Measurements from ENCODE around the gene TSGA10. TPM values are rescaled to one million over a fixed set of nuclear protein-coding genes. Genes with fewer than 3 reads are reported as not detected.
"Not testable (repeated sequence)": the region's sequence is repeated elsewhere in the genome, so short reads cannot be mapped to it uniquely, and the experiment has no call there.

Gene TSGA10
- total and polyA plus RNA-seq, 4 donors, result 9.9 to 20.6 (median 11.3) TPM

DNA sequence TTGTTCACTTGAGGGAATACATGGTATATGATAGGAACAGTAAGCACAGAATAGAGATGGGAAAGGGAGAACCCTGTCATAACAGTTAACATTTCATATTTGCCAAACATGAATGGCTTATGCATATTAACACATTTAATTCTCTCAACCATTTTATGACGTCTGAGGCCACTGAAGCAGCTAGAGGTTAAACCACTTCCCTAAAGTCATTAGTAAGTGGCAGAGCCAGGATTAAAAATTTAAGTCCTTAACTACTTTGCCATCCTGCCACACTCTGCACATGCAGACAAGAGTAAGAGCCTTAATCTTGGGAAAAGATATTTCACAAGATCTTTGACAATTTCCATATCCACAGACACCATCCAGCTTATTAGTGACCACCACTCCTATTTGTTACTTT is 2.1 kb upstream of the TSGA10 start:
- H3K27me3 ChIP-seq (ENCODE audit: control insufficient read depth, insufficient read depth, low read length), result no peaks in the 10 kb centered on the region
- 80% methylated on average over 1 of the region's 1 CpG for WGBS (ENCODE audit: insufficient coverage)
- peaks cover 6% of the 10 kb centered on the region for H3K4me1 ChIP-seq (ENCODE audit: control insufficient read depth, insufficient read depth, low read length)

DNA sequence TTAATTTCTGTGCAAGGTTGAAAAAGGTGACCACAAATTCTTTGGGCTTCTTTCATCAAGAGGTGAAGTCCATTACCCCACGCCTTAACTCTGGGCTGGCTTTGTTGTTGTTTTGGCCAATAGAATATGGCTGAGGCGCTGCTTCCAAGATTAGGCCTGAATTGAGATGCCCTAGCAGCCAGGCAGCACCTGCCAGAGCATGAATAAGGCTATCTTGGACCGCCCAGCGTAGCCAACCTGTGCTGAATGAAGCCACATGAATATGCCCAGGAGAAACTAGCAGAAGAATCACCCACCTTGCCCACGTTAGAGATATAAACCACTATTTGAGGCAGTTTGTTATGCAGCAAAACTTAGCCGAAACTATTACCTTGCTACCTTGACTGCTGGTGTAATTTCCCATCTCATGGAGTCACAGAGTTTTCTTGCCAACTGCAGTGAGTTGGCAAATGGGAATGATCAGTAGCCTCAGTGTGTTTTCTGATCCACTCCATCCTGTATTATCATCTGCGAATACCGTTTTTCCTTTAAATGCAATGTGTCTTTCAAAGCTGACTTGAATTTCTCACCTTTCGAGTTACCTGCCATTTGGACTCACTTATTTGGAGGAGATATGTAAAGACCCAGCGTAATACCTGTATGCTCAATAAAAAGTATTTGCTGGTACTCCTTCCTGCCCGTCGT is 679 bp downstream of the TSGA10 start:
- Histone ChIP-seq H3K4me1 (ENCODE audit: control insufficient read depth, insufficient read depth, low read length) (peaks cover 6% of the 10 kb centered on the region), H3K27ac (ENCODE audit: low read depth, low read length) (peak overlapping the region; percentile 81), H3K4me3 (ENCODE audit: low read depth, low read length) (peak overlapping the region; percentile 88), H3K27me3 (ENCODE audit: control insufficient read depth, insufficient read depth, low read length) (no peaks in the 10 kb centered on the region), H3K9me3 (ENCODE audit: control insufficient read depth, insufficient read depth, low read length) (no peaks in the 10 kb centered on the region), H3K36me3 (ENCODE audit: control insufficient read depth, insufficient read depth, low read length) (peaks cover 4% of the 10 kb centered on the region)
- WGBS (ENCODE audit: insufficient coverage), result 59% methylated on average over 9 of the region's 12 CpGs
- DNase-seq (ENCODE audit: low read depth in 4 of 6, low spot score in 6 of 6), result no peak

More for the DNA sequence above, 2.1 kb upstream of the TSGA10 start:
- DNase-seq (ENCODE audit: low read depth in 4 of 6, low spot score in 6 of 6), result no peak
- Histone ChIP-seq H3K27ac (ENCODE audit: low read depth, low read length) (no peak overlapping the region), H3K36me3 (ENCODE audit: control insufficient read depth, insufficient read depth, low read length) (peaks cover 6% of the 10 kb centered on the region), H3K4me3 (ENCODE audit: low read depth, low read length) (no peak overlapping the region), H3K9me3 (ENCODE audit: control insufficient read depth, insufficient read depth, low read length) (no peaks in the 10 kb centered on the region)

DNA sequence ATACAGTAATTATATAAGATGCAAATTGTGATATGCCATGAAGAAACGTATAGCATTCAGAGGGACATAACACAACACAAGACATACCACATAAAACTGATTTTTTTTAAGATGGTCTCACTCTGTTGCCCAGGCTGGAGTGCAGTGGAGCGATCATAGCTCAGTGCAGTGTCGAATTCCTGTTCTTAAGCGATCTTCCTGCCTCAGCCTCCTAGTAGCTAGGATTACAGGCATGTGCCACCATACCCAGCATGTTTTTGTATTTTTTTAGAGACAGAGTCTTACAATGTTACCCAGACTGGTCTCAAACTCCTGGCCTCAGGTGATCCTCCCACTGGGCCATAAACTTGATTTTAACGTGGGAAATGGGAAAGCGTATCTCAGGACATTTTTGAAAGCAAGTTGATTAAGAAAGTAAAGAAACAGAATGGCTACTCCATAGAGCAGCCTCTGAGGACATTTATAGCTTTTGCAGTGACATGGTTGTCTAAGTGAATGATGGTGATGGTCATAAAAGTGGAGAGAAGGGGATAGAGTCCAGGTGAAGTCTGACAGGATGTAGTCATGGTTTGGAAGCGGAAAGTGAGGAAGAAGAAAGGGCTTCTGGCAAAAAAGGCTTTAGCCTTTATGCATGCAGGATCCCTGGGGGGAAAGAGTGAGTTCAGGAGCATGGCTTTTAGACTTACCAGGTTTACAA is 2.4 kb downstream of the TSGA10 start:
- Histone ChIP-seq H3K4me3 (ENCODE audit: low read depth, low read length) (no peak overlapping the region), H3K9me3 (ENCODE audit: control insufficient read depth, insufficient read depth, low read length) (no peaks in the 10 kb centered on the region), H3K36me3 (ENCODE audit: control insufficient read depth, insufficient read depth, low read length) (no peaks in the 10 kb centered on the region), H3K27ac (ENCODE audit: low read depth, low read length) (no peak overlapping the region), H3K4me1 (ENCODE audit: control insufficient read depth, insufficient read depth, low read length) (peaks cover 6% of the 10 kb centered on the region), H3K27me3 (ENCODE audit: control insufficient read depth, insufficient read depth, low read length) (no peaks in the 10 kb centered on the region)
- WGBS (ENCODE audit: insufficient coverage), result 94% methylated on average over 6 of the region's 7 CpGs
- DNase-seq (ENCODE audit: low read depth in 4 of 6, low spot score in 6 of 6), result no peak

DNA sequence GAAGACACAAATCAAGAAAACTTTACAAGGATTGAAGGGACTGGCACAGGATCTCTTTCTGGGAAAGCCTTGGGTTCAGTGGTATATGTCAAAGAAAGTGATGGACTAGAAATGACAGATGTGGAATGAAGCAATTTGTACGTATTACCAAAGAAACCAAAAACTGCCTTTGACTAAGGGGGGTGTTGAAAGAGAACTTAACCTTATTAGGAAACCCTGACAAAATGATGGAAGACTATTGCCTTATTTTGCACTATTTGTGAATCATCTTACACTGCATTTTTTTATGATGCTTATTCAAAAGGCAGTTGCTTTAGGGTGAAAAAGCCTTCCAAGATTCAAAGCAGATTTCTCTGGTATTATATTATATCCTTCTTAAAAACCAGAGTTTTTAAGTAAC is 4.0 kb downstream of the TSGA10 start:
- Histone ChIP-seq H3K9me3 (ENCODE audit: control insufficient read depth, insufficient read depth, low read length) (no peaks in the 10 kb centered on the region), H3K36me3 (ENCODE audit: control insufficient read depth, insufficient read depth, low read length) (no peaks in the 10 kb centered on the region), H3K27ac (ENCODE audit: low read depth, low read length) (no peak overlapping the region), H3K4me1 (ENCODE audit: control insufficient read depth, insufficient read depth, low read length) (peaks cover 6% of the 10 kb centered on the region), H3K4me3 (ENCODE audit: low read depth, low read length) (no peak overlapping the region), H3K27me3 (ENCODE audit: control insufficient read depth, insufficient read depth, low read length) (no peaks in the 10 kb centered on the region)
- DNase-seq (ENCODE audit: low read depth in 4 of 6, low spot score in 6 of 6), result no peak
- WGBS (ENCODE audit: insufficient coverage), result no CpG with 5 or more reads among the region's 1 CpG

DNA sequence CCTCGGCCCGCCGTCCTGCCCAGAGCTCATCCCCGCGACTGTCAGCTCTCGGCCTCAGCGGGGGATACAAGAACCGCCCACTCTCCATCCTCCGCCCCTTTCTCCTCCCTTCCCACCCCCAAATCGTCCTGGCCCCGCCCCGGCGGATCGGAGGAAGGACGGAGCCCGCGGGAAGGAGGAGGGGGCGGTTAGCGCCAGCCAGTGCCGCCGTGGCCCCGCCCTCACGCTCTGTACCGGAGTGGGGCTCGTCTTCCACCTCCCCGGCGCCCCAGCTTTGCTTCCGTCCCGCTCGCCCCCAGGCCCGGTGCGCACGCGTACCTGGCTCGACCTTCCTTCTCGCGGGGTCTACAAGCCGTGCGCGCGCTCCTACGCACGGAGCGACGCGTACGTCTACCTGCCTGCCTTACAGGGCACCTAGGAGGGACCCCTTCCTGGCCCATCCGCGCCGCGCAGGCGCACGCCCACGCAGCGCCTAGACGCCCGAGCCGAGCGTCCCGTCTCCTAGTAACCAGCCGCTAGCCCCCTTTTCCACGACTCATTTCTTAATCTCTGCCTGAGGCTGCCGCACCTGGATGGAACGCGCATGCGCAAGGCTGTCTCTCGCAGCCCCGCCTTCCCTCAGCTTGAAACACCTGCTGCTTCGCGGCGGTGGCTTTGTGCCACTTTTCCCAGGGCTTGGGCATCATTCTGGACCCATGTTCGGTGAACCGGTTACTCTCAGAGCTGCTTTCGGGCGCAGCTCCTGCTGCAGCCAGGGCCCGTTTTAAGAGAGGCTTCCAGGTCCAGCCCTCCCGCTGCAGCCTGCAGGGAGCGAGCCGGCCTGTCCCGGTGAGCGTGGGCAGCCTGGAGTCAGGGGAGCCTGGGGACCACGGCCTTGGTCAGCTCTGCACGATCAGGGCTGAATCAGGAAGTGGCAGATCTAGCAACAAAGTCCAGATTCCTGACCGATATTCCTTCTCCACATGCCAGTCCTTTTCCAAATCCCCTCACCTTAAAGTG is 13.3 kb downstream of the TSGA10 start, which contains the start of gene C2orf15:
C2orf15 (plus strand) TSS at position 598 of the 999 bp plus-strand sequence. CDS start 8,852 bp downstream, outside the sequence.
- peak within 1 kb of the TSS; percentile 81 for H3K27ac ChIP-seq (ENCODE audit: low read depth, low read length)
- peaks cover 2% of the 10 kb centered on the region for H3K36me3 ChIP-seq (ENCODE audit: control insufficient read depth, insufficient read depth, low read length)
- H3K27me3 ChIP-seq (ENCODE audit: control insufficient read depth, insufficient read depth, low read length), result no peaks in the 10 kb centered on the region
- peak within 1 kb of the TSS; percentile 91 for H3K4me3 ChIP-seq (ENCODE audit: low read depth, low read length)
- peaks cover 6% of the 10 kb centered on the region for H3K4me1 ChIP-seq (ENCODE audit: control insufficient read depth, insufficient read depth, low read length)
- H3K9me3 ChIP-seq (ENCODE audit: control insufficient read depth, insufficient read depth, low read length), result no peaks in the 10 kb centered on the region
- peak; percentile 78 to 99 (median 88) for DNase-seq (ENCODE audit: low read depth in 4 of 6, low spot score in 6 of 6)
- WGBS (ENCODE audit: insufficient coverage), result under 1% methylated on average over 84 of the region's 84 CpGs

DNA sequence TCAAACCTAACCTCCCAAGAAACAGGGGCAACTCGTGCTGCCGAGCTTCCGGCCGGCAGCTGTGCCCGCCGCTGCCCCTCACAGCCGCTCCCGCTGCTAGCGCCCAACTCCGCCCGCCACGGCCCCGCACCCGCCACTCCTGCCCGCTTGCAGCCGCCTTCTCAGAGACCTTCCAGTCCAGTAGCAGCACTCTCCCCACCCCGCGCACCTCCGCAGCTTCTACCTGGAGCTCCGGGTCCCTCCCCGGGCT is 14.0 kb downstream of the TSGA10 start:
- H3K9me3 ChIP-seq (ENCODE audit: control insufficient read depth, insufficient read depth, low read length), result no peaks in the 10 kb centered on the region
- WGBS (ENCODE audit: insufficient coverage), result 0% methylated on average over 21 of the region's 21 CpGs
- no peaks in the 10 kb centered on the region for H3K27me3 ChIP-seq (ENCODE audit: control insufficient read depth, insufficient read depth, low read length)
- H3K36me3 ChIP-seq (ENCODE audit: control insufficient read depth, insufficient read depth, low read length), result peaks cover 2% of the 10 kb centered on the region
- peak in 2 of 6 donors; percentile 21 to 33 for DNase-seq (ENCODE audit: low read depth in 4 of 6, low spot score in 6 of 6)
- peak overlapping the region; percentile 91 for H3K4me3 ChIP-seq (ENCODE audit: low read depth, low read length)
- peaks cover 6% of the 10 kb centered on the region for H3K4me1 ChIP-seq (ENCODE audit: control insufficient read depth, insufficient read depth, low read length)
- H3K27ac ChIP-seq (ENCODE audit: low read depth, low read length), result peak overlapping the region; percentile 81

DNA sequence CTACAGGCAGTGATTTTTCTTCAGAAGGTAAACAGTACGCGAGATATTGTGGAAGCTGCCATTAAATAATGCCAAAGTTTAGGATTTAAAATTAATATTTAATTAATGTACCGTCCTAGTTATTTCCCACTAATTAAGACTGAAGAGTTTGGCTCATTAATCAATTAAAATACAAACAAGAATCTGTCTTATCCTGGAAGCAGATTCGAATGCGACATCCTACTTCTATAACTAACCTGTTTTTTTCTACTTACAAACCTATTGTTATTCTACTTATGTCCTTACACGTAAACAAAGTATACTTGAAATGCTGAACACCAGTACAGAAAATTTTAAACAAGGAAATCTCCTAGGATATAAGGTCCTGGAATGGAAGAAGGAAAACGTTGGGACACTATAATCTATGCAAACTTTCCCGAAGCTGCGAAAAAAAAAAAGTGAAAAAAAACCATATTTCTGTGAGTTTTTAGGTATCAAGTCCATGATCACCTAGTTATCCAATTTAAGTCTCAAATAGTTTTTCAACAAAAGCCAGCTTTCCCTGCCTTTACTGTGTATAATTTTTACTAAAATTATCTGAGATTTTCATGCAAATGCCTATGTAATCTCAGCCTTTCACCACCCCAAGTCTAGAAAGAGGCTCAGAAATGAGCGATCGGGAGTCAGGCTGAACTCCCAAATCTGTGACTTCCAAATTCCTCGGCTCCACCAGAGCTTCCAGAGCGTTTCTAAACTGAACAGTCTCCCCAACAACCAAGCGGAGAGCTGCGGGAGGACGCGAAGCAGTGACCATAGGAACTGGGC is 14.5 kb downstream of the TSGA10 start:
- H3K27me3 ChIP-seq (ENCODE audit: control insufficient read depth, insufficient read depth, low read length), result no peaks in the 10 kb centered on the region
- H3K4me3 ChIP-seq (ENCODE audit: low read depth, low read length), result peak overlapping the region; percentile 91
- H3K36me3 ChIP-seq (ENCODE audit: control insufficient read depth, insufficient read depth, low read length), result peaks cover under 1% of the 10 kb centered on the region
- H3K27ac ChIP-seq (ENCODE audit: low read depth, low read length), result peak overlapping the region; percentile 11
- peak in 2 of 6 donors; percentile 1 to 22 for DNase-seq (ENCODE audit: low read depth in 4 of 6, low spot score in 6 of 6)
- H3K9me3 ChIP-seq (ENCODE audit: control insufficient read depth, insufficient read depth, low read length), result no peaks in the 10 kb centered on the region
- peaks cover 6% of the 10 kb centered on the region for H3K4me1 ChIP-seq (ENCODE audit: control insufficient read depth, insufficient read depth, low read length)
- WGBS (ENCODE audit: insufficient coverage), result 2% methylated on average over 9 of the region's 17 CpGs

DNA sequence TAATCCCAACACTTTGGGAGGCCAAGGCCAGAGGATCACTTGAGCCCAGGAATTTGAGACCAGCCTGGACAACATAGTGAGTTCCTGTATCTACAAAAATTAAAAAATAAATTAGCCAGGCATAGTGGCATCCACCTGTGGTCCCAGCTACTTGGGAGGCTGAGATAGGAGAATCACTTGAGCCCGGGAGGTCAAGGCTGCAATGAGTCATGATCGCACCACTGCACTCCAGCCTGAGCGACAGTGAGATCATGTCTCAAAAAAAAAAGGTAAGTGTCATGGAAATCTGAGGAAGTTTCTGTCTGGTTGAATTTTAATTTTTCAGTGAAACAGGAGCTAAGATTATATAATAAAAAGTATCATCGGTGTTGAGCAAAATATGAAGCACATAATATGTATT is 15.7 kb downstream of the TSGA10 start:
- 97% methylated on average over 3 of the region's 4 CpGs for WGBS (ENCODE audit: insufficient coverage)
- no peaks in the 10 kb centered on the region for H3K9me3 ChIP-seq (ENCODE audit: control insufficient read depth, insufficient read depth, low read length)
- no peak for DNase-seq (ENCODE audit: low read depth in 4 of 6, low spot score in 6 of 6)
- H3K4me3 ChIP-seq (ENCODE audit: low read depth, low read length), result no peak overlapping the region
- no peaks in the 10 kb centered on the region for H3K27me3 ChIP-seq (ENCODE audit: control insufficient read depth, insufficient read depth, low read length)
- H3K36me3 ChIP-seq (ENCODE audit: control insufficient read depth, insufficient read depth, low read length), result no peaks in the 10 kb centered on the region
- H3K27ac ChIP-seq (ENCODE audit: low read depth, low read length), result no peak overlapping the region
- peaks cover 6% of the 10 kb centered on the region for H3K4me1 ChIP-seq (ENCODE audit: control insufficient read depth, insufficient read depth, low read length)

DNA sequence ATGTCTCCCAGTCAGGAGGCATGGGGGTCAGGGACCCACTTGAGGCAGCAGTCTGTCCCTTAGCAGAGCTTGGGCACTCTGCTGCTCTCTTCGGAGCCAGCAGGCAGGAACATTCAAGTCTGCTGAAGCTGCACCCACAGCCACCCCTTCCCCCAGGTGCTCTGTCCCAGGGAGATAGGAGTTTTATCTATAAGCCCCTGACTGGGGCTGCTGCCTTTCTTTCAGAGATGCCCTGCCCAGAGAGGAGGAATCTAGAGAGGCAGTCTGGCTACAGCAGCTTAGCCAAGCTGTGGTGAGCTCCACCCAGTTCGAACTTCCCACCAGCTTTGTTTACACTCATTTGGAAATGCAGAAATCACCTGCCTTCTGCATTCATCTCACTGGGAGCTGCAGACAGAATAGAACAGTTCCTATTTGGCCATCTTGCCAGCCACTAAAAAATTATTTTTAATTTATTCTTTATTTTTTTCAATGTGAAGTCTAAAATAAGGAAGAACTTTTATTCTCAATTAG is 19.6 kb downstream of the TSGA10 start:
- H3K4me3 ChIP-seq (ENCODE audit: low read depth, low read length); H3K27ac ChIP-seq (ENCODE audit: low read depth, low read length); H3K9me3 ChIP-seq (ENCODE audit: control insufficient read depth, insufficient read depth, low read length); DNase-seq (ENCODE audit: low read depth in 4 of 6, low spot score in 6 of 6); H3K36me3 ChIP-seq (ENCODE audit: control insufficient read depth, insufficient read depth, low read length); H3K27me3 ChIP-seq (ENCODE audit: control insufficient read depth, insufficient read depth, low read length); H3K4me1 ChIP-seq (ENCODE audit: control insufficient read depth, insufficient read depth, low read length): not testable (repeated sequence)
- 100% methylated on average over 1 of the region's 2 CpGs for WGBS (ENCODE audit: insufficient coverage)

Data from spinal cord (tissue), 10 donors.